SJCRH30 (cell line): ENCODE data around the gene NR1H3. TPM values are rescaled to one million over a fixed set of nuclear protein-coding genes. Genes with fewer than 3 reads are reported as not detected.

Experiments
- DNase-seq, 2 experiments: peaks; one replicate each; pipeline ENCODE4 v3.0.0-alpha.2; 2015 to 2020
- H3K27ac ChIP-seq: fragments of 250-450 bp; sonication (Bioruptor Pico); 2 replicates; pipeline ENCODE4 v1.5.1; 2020; ENCODE audit warnings: mild to moderate bottlenecking, moderate library complexity
- H3K27me3 ChIP-seq: fragments of 250-450 bp; sonication (Bioruptor Pico); 2 replicates; pipeline ENCODE4 v1.5.1; 2020; ENCODE audit warnings: mild to moderate bottlenecking, moderate library complexity
- H3K36me3 ChIP-seq: fragments of 250-450 bp; sonication (Bioruptor Pico); 2 replicates; pipeline ENCODE4 v1.5.1; 2020; ENCODE audit warnings: mild to moderate bottlenecking, moderate library complexity
- H3K4me1 ChIP-seq: fragments of 250-450 bp; sonication (Bioruptor Pico); 2 replicates; pipeline ENCODE4 v1.5.1; 2020; ENCODE audit warnings: mild to moderate bottlenecking, moderate library complexity
- H3K4me3 ChIP-seq: fragments of 250-450 bp; sonication (Bioruptor Pico); 2 replicates; pipeline ENCODE4 v1.5.1; 2020; ENCODE audit warnings: mild to moderate bottlenecking, moderate library complexity
- H3K9me3 ChIP-seq: fragments of 250-450 bp; sonication (Bioruptor Pico); replicated peaks from 2 replicates; pipeline ENCODE4 v1.5.1; 2020; ENCODE audit warnings: mild to moderate bottlenecking, moderate library complexity
- total RNA-seq: library from RNA; depleted of rRNA; stranded (reverse); fragments of >200 nt; shearing (Covaris generic); gene quantifications from 2 replicates; pipeline ENCODE4 v1.2.3, GENCODE V29; 2014

The NR1H3 gene
- total RNA-seq, 1 experiment from 2014 or later, result 4.1 TPM

- Histone ChIP-seq H3K4me3 (no peak overlapping the region), H3K4me1 (peaks cover 18% of the 10 kb centered on the region), H3K9me3 (no peaks in the 10 kb centered on the region), H3K36me3 (no peaks in the 10 kb centered on the region), H3K27ac (no peak overlapping the region), H3K27me3 (no peaks in the 10 kb centered on the region)
- no peak for DNase-seq
Observed at GRCh38 chr11:47253660-47254059, 4.1 kb upstream of the NR1H3 start.

- DNase-seq, result peak in 1 of 2 experiments; percentile 19
- H3K27ac ChIP-seq, result no peak overlapping the region
- no peaks in the 10 kb centered on the region for H3K36me3 ChIP-seq
- H3K4me3 ChIP-seq, result no peak overlapping the region
- no peaks in the 10 kb centered on the region for H3K27me3 ChIP-seq
- H3K4me1 ChIP-seq, result peaks cover 21% of the 10 kb centered on the region
- H3K9me3 ChIP-seq, result no peaks in the 10 kb centered on the region
Observed at GRCh38 chr11:47254386-47254785, 3.4 kb upstream of the NR1H3 start.

- H3K4me1 ChIP-seq, result peaks cover 21% of the 10 kb centered on the region
- H3K36me3 ChIP-seq, result no peaks in the 10 kb centered on the region
- H3K27me3 ChIP-seq, result no peaks in the 10 kb centered on the region
- no peak overlapping the region for H3K27ac ChIP-seq
- DNase-seq, result no peak
- H3K4me3 ChIP-seq, result no peak overlapping the region
- no peaks in the 10 kb centered on the region for H3K9me3 ChIP-seq
Observed at GRCh38 chr11:47256374-47256773, 1.4 kb upstream of the NR1H3 start.

- Histone ChIP-seq H3K4me1 (peaks cover 21% of the 10 kb centered on the region), H3K27ac (no peak overlapping the region), H3K36me3 (no peaks in the 10 kb centered on the region), H3K4me3 (peak overlapping the region; percentile 48), H3K27me3 (no peaks in the 10 kb centered on the region), H3K9me3 (no peaks in the 10 kb centered on the region)
- no peak for DNase-seq
Observed at GRCh38 chr11:47257177-47257516, 649 bp upstream of the NR1H3 start.

DNA sequence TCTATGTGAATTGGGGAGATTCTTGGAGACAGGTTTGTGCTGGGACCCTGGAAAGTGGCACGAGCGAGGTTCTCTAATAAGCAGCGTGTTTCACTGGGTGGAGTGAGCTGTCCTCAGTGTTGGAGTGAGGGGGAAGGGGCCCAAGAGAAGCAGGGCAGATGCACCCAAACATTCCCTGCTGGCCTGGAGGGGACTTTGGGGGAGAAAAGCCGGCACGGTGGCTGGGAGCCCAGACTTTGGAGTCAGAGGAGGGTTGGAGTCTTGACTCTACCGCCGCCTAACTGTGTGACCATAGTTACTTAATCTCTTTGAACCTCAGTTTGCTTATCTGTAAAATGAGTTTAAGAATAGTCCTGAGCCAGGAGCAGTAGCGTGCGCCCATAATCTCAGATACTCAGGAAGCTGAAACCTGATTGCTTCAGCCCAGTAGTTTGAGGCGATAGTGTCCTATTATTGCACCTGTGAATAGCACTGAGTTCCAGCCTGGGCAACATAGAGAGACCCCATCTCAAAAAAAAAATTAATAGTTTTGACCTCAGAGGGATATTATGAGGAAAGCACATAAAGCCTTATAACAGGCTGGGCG lies 614 bp downstream of the NR1H3 start:
- Histone ChIP-seq H3K27me3 (no peaks in the 10 kb centered on the region), H3K4me3 (peak overlapping the region; percentile 48), H3K4me1 (peaks cover 21% of the 10 kb centered on the region), H3K27ac (no peak overlapping the region; the same call in 1 of the 2 replicates), H3K9me3 (no peaks in the 10 kb centered on the region), H3K36me3 (no peaks in the 10 kb centered on the region)
- DNase-seq, result no peak

DNA sequence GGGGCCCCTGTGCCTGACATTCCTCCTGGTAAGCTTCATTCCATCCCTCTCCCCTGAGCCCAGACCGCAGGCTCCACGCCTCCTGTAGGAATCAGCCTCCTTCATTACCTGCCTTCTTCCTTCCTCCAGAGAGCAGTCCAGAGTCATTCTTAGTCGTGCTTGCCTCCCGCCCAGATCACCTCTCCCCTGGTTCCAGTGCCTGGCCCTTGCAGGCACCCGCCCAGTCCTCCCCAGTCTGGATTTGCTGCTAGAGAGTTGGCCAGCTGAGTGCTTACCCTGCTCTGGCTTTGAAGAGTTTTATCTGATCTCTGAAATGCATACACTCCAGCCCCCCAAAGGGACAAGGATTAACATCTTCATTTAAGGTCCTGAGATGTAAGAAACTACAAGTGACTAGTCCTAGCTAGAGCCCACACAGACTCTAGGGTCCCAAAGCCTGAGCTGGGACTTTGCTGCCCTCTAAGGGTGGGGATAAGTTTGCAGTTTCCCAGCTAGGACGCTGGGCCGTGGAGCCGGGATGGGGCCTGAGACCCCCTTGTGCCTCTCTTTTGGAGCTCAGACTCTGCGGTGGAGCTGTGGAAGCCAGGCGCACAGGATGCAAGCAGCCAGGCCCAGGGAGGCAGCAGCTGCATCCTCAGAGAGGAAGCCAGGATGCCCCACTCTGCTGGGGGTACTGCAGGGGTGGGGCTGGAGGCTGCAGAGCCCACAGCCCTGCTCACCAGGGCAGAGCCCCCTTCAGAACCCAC lies 1.6 kb downstream of the NR1H3 start:
- H3K27ac ChIP-seq, result no peak overlapping the region

DNA sequence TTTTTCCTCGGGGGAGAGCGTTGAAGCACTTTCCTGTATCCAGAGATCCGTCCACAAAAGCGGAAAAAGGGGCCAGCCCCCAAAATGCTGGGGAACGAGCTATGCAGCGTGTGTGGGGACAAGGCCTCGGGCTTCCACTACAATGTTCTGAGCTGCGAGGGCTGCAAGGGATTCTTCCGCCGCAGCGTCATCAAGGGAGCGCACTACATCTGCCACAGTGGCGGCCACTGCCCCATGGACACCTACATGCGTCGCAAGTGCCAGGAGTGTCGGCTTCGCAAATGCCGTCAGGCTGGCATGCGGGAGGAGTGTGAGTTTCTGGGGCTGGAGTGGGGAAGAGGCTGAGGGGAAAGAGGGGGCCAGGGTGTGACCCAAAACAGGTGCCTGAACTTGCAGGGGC lies 2.6 kb downstream of the NR1H3 start:
- H3K27ac ChIP-seq, result no peak overlapping the region
- DNase-seq, result no peak
- no peaks in the 10 kb centered on the region for H3K36me3 ChIP-seq
- no peaks in the 10 kb centered on the region for H3K27me3 ChIP-seq
- H3K4me3 ChIP-seq, result no peak overlapping the region
- H3K4me1 ChIP-seq, result peaks cover 11% of the 10 kb centered on the region; the same call in 1 of the 2 replicates
- no peaks in the 10 kb centered on the region for H3K9me3 ChIP-seq

More for the DNA sequence above, 1.6 kb downstream of the NR1H3 start:
- peak; percentile 56 to 75 for DNase-seq
- H3K27me3 ChIP-seq, result no peaks in the 10 kb centered on the region
- peaks cover 19% of the 10 kb centered on the region for H3K4me1 ChIP-seq
- no peak overlapping the region for H3K4me3 ChIP-seq
- H3K36me3 ChIP-seq, result no peaks in the 10 kb centered on the region
- no peaks in the 10 kb centered on the region for H3K9me3 ChIP-seq

GRCh38 chr11:47261291-47261800 lies 3.5 kb downstream of the NR1H3 start:
- no peak for DNase-seq
- Histone ChIP-seq H3K4me3 (no peak overlapping the region), H3K36me3 (no peaks in the 10 kb centered on the region), H3K27ac (no peak overlapping the region), H3K9me3 (no peaks in the 10 kb centered on the region), H3K27me3 (no peaks in the 10 kb centered on the region), H3K4me1 (peaks cover 11% of the 10 kb centered on the region; the same call in 1 of the 2 replicates)

- DNase-seq, result no peak
- Histone ChIP-seq H3K27me3 (no peaks in the 10 kb centered on the region), H3K36me3 (no peaks in the 10 kb centered on the region), H3K4me3 (no peak overlapping the region), H3K4me1 (peaks cover 3% of the 10 kb centered on the region; the same call in 1 of the 2 replicates), H3K27ac (no peak overlapping the region), H3K9me3 (no peaks in the 10 kb centered on the region)
Observed at GRCh38 chr11:47264119-47264518, 6.3 kb downstream of the NR1H3 start.

- H3K4me1 ChIP-seq, result no peaks in the 10 kb centered on the region
- no peaks in the 10 kb centered on the region for H3K36me3 ChIP-seq
- H3K4me3 ChIP-seq, result no peak overlapping the region
- no peak for DNase-seq
- no peak overlapping the region for H3K27ac ChIP-seq
- no peaks in the 10 kb centered on the region for H3K27me3 ChIP-seq
- H3K9me3 ChIP-seq, result no peaks in the 10 kb centered on the region
Observed at GRCh38 chr11:47264521-47264920, 6.7 kb downstream of the NR1H3 start.

DNA sequence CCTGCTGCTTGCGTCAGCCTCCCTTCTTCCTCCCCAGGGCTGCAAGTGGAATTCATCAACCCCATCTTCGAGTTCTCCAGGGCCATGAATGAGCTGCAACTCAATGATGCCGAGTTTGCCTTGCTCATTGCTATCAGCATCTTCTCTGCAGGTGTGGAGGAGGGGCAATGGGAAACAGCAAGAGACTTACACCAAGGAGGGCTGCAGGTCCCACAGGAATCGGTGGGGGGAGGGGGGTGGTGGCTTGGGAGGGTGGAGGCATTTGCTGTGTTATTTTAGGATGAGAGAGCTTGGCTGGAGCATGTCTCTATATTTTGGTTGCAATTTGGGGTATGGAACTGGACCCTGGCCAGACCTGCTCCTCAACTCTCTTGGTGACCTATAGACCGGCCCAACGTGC lies 10.1 kb downstream of the NR1H3 start:
- Histone ChIP-seq H3K27me3 (no peaks in the 10 kb centered on the region), H3K36me3 (no peaks in the 10 kb centered on the region), H3K4me3 (no peak overlapping the region), H3K27ac (no peak overlapping the region; the same call in 1 of the 2 replicates), H3K9me3 (no peaks in the 10 kb centered on the region), H3K4me1 (peaks cover 21% of the 10 kb centered on the region)
- no peak for DNase-seq

- Histone ChIP-seq H3K4me3 (peak overlapping the region; percentile 70), H3K4me1 (peaks cover 21% of the 10 kb centered on the region), H3K36me3 (no peaks in the 10 kb centered on the region), H3K27ac (peak overlapping the region; percentile 79), H3K27me3 (no peaks in the 10 kb centered on the region), H3K9me3 (no peaks in the 10 kb centered on the region)
- no peak for DNase-seq
Observed at GRCh38 chr11:47268448-47269001, 10.7 kb downstream of the NR1H3 start.

- H3K27me3 ChIP-seq, result no peaks in the 10 kb centered on the region
- peaks cover 21% of the 10 kb centered on the region for H3K4me1 ChIP-seq
- no peaks in the 10 kb centered on the region; the same call in 1 of the 2 replicates for H3K36me3 ChIP-seq
- peak overlapping the region; percentile 79 for H3K27ac ChIP-seq
- peak; percentile 92 to 93 for DNase-seq
- no peaks in the 10 kb centered on the region for H3K9me3 ChIP-seq
- peak overlapping the region; percentile 70 for H3K4me3 ChIP-seq
Observed at GRCh38 chr11:47269002-47269828, 11.4 kb downstream of the NR1H3 start.

DNA sequence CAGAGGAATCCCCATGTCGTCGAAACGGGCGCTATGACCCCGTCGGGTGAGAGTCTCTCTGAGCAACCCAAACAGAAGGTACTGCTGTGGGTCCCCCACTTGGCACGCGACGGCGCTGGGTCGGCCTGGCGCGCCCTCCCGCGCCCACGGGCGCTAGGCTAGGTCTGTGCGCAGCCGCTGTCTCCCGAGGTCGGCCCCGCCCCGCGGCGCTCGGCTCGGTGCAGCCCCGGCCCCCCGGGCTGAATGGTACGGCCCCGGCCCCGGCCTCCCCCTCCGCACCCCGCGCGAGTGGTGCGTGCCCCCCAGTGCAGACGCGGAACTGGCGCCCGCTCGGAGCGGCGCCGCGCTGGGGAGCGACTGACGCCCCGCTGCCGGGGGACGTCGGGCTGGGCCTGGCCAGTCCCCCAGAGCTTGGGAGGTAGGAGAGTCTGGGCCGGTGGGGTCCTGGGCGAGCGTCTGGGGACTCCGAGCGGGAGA lies 12.1 kb downstream of the NR1H3 start, which contains the start of gene MADD:
Gene MADD (plus strand): TSS at position 305 of the 477 bp plus-strand sequence.
- Histone ChIP-seq H3K9me3 (no peaks in the 10 kb centered on the region), H3K36me3 (peaks cover 3% of the 10 kb centered on the region), H3K4me3 (peak within 1 kb of the TSS; percentile 70), H3K27me3 (no peaks in the 10 kb centered on the region), H3K4me1 (peaks cover 21% of the 10 kb centered on the region), H3K27ac (peak within 1 kb of the TSS; percentile 79)
- peak; percentile 89 to 91 for DNase-seq
